NCI-H2029 treated with DMSO at 0.1 percent for 48 hours (cell line): ENCODE results near the gene CCDC149.

Experiments
- DNase-seq: peaks from one replicate; lab custom pipeline; 2025; lab: John Stamatoyannopoulos, UW

Gene CCDC149

DNA sequence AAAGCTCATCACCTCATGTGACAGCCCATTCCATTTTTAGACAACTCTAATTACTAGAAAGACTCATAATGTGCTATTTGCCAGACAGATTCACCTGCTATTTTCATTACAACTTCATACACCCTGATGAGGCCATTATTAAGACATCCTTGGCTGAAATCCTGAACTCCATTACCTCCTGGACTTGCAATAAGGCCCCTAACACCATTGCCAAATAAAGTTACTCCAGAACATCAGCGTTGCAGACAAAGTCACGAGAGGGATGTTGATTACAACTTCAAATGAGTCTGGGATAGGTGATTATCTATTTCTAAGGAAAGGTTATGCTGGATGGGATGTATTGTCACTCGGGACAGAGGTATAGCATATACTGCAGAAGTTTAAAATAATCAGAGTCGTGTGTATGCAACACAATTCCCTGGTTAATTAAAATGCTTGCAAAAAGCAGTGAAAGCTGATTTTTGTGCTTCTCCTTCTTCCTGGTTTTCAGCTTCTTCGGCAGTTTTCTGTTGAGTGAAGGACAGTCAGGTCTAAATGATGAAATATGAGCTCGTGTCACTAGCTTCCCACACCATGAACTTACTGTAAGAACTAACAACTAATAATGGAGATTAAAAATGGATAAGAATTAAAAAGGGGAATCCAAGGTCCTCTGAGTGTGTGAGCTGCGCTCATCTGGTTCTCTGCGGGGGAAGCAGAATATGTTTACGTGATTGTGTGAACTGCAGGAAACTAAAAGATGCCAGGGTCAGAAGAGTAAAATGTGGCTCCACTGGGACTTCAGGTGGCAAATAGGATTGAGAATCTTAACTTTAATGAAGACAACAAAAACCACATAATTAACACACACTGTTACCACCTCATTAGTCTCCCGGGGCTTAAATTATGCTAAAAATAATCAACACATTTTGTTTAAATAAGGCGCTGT lies 135.0 kb downstream of the CCDC149 start:
- no peak for DNase-seq

GRCh38 chr4:24775750-24776149 lies 137.1 kb downstream of the CCDC149 start:
- DNase-seq, result no peak

DNA sequence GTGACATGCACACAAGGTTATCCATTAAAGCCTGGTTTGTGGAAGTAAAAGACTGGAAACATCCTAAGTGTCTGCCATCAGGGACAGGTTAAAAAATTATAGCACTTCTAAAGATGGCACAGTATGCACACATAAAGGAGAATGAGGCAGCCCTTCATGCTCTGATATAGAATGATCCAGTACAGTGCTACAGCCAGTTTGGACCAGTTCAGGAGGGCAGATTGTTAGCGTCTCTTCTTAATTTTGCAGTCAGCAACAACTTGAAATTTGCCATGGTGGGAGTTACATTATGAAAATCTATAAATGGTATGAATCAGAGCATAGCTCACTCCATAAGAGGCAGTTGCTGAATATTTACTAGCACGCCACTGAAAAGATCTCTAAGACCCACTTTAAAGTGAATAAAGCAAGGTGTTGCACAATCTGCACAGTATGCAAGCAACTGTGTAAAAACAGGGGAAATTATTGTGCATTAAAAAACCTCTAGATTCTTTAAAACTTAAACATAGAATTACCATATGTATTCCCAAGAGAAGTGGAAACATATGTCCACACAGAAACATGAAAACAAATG lies 137.7 kb downstream of the CCDC149 start:
- no peak for DNase-seq

DNA sequence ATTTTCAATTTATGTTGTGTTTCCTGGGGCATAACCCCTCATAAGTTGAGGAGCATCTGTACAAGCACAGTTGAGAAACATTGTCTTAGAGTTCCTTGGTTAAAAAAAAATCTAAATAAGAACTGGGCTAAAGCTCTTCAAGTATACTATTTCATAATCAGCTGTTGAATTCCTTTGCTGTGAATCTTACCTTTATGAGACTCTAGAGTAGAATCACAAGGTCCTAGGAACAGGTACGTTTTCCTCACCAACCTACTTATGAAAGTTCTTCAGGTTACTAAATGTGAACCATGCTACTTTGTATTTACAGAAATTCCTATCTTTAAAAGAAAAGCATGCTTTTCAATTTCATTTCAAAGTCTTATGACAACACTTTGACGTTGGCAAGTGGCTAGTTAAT lies 138.4 kb downstream of the CCDC149 start:
- DNase-seq, result no peak

DNA sequence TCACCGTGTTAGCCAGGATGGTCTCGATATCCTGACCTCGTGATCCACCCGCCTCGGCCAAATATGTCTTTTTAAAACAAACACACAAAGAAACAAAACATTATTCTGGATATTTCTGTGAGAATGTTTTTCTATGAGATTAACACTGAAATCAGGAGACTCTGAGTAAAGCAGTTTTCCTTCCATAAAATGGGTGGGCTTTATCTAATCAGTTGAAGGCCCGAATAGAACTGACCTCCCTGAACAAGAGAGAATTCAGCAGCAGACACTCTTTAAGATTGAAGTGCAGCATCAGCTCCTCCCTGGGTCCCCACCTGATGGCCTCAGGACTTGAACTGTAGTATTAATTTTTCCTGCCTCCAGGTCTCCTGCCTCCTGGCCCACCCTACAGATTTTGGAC lies 139.9 kb downstream of the CCDC149 start:
- no peak for DNase-seq

- no peak for DNase-seq
Observed at GRCh38 chr4:24772061-24772705, 140.7 kb downstream of the CCDC149 start.

DNA sequence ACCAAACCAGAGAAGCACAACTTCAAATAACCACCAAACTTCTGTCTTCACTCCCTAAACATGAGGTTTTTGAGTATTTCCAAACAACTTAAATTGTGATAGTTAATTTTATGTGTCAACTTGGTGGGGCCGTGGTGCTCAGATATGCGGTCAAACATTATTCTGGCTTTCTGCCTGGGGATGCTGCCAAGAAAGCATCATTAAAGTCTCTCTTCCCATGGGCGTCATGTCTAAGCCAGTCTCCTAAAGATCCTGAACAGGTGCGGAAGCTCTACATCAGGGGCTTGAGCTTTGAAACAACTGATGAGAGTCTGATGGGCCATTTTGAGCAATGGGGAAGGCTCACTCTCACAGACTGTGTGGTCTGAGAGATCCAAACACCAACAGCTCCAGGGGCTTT lies 141.6 kb downstream of the CCDC149 start:
- DNase-seq, result no peak

GRCh38 chr4:24770667-24771066 lies 142.2 kb downstream of the CCDC149 start:
- no peak for DNase-seq

- DNase-seq, result no peak
Observed at GRCh38 chr4:24770032-24770584, 142.7 kb downstream of the CCDC149 start.

DNA sequence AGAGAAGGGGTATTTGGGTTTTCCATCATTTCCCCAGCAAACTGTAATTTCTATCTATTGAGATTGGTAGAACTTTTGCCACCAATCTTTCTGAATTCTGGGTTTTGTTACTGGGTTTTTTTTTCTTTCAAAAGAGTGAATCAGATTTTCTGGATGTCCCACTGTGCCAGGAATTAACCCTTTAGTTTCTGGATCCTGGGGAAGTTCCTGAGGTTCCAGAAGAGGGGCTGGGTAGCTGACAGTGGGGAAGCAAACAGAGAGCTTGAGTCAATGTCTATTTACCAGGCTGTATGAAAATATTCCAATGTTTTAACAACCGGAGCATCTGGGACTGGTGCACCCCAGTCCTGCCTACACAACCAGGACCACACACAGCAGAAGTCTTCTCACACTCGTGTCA lies 143.3 kb downstream of the CCDC149 start:
- no peak for DNase-seq

GRCh38 chr4:24768604-24769003 lies 144.2 kb downstream of the CCDC149 start:
- no peak for DNase-seq

GRCh38 chr4:24768006-24768405 lies 144.8 kb downstream of the CCDC149 start:
- DNase-seq, result no peak

DNA sequence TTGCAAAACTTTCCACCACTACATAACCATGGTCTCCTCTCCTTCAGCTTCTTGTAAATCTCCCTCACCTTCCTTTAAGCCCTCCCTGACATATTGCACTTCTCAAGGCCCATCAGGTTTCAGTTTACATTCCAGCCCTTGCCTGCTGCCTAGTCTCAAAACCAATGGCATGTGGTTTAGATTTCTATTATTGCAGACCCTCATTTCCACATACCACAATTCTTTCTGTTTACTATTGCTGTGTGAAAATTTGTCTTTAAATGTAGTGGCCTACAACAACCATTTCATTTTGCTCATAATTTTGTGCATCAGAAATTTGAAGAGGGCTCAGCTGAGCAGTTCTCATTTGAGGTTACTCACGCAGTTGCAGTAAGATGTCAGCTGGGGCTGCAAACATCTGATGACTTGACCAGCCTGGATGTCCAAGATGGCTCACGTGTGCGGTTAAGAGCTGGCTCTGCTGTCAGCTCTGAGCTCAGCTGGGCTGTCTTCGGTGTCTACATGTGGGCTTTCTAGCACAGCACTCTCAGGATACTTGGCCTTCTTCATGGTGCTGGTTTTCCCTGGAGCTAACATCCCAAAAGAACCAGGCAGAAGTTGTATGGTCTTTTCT lies 147.4 kb downstream of the CCDC149 start:
- DNase-seq, result no peak

- DNase-seq, result no peak
Observed at GRCh38 chr4:24764345-24764744, 148.5 kb downstream of the CCDC149 start.

- DNase-seq, result peak; percentile 11
Observed at GRCh38 chr4:24763631-24764297, 149.1 kb downstream of the CCDC149 start.
